Neural cell (in vitro differentiated cells): ENCODE measurements around the gene NEK10. TPM values are rescaled to one million over a fixed set of nuclear protein-coding genes. Genes with fewer than 3 reads are reported as not detected.
"Not testable (repeated sequence)": the region's sequence is repeated elsewhere in the genome, so short reads cannot be mapped to it uniquely, and the experiment has no call there.

Experiments used
- H2AFZ ChIP-seq: fragments of 200-600, 300-800 bp; sonication (generic), shearing (Covaris generic); 2 replicates; pipeline ENCODE4 v1.6.0; 2014; ENCODE audit warnings: low read depth, mild to moderate bottlenecking, antibody characterized with exemption, low read length, moderate library complexity
- H3F3A ChIP-seq: fragments of 200-600 bp; shearing (Covaris generic); 2 replicates; pipeline ENCODE4 v1.6.1; 2016; ENCODE audit warnings: mild to moderate bottlenecking, moderate library complexity, mixed read lengths, antibody characterized with exemption, low read length; ENCODE audit not compliant: insufficient read depth, poor library complexity, severe bottlenecking
- H3K27ac ChIP-seq: fragments of 200-600, 300-800 bp; sonication (generic), shearing (Covaris generic); 2 replicates; pipeline ENCODE4 v1.5.1; 2014; ENCODE audit warnings: mild to moderate bottlenecking, low read length, moderate library complexity
- H3K27me3 ChIP-seq: fragments of 300-800, 200-600 bp; sonication (generic), shearing (Covaris generic); 2 replicates; pipeline ENCODE4 v1.6.0; 2014; ENCODE audit warnings: mild to moderate bottlenecking, low read depth, low read length, moderate library complexity; ENCODE audit not compliant: insufficient read depth
- H3K36me3 ChIP-seq: fragments of 300-800, 200-600 bp; sonication (generic), shearing (Covaris generic); 2 replicates; pipeline ENCODE4 v1.5.1; 2014; ENCODE audit warnings: mild to moderate bottlenecking, antibody characterized with exemption, low read length, moderate library complexity; ENCODE audit not compliant: insufficient read depth
- H3K4me2 ChIP-seq: fragments of 300-800, 200-600 bp; sonication (generic), shearing (Covaris generic); 2 replicates; pipeline ENCODE4 v1.6.0; 2014; ENCODE audit warnings: mild to moderate bottlenecking, low read length
- H3K4me3 ChIP-seq: fragments of 300-800, 200-600 bp; sonication (generic), shearing (Covaris generic); 2 replicates; pipeline ENCODE4 v1.5.1; 2014; ENCODE audit warnings: mild to moderate bottlenecking, low read length, moderate library complexity
- H3K79me2 ChIP-seq: fragments of 200-600 bp; shearing (Covaris generic); replicated peaks from 2 replicates; pipeline ENCODE4 v1.6.0; 2014; ENCODE audit warnings: mild to moderate bottlenecking, low read length, moderate library complexity; ENCODE audit not compliant: insufficient read depth
- H3K9ac ChIP-seq: fragments of 300-800, 200-600 bp; sonication (generic), shearing (Covaris generic); 2 replicates; pipeline ENCODE4 v1.6.1; 2016; ENCODE audit warnings: mild to moderate bottlenecking, low read length, mixed read lengths
- H3K9me2 ChIP-seq: fragments of 200-600 bp; shearing (Covaris generic); 2 replicates; pipeline ENCODE4 v1.6.1; 2016; ENCODE audit warnings: mild to moderate bottlenecking, low read length, mixed read lengths; ENCODE audit not compliant: insufficient read depth
- H3K9me3 ChIP-seq: fragments of 200-600, 300-800 bp; sonication (generic), shearing (Covaris generic); 2 replicates; pipeline ENCODE4 v1.6.1; 2016; ENCODE audit warnings: mild to moderate bottlenecking, mixed run types, low read length, moderate library complexity, mixed read lengths
- H4K20me1 ChIP-seq: fragments of 200-600 bp; shearing (Covaris generic); 2 replicates; pipeline ENCODE4 v1.6.1; 2016; ENCODE audit warnings: mild to moderate bottlenecking, mixed run types; ENCODE audit not compliant: insufficient read depth
- CTCF ChIP-seq: fragments of 450-650 bp; IDR thresholded peaks from 2 replicates; pipeline ENCODE4 v1.5.1; 2014; ENCODE audit warnings: antibody characterized with exemption, mild to moderate bottlenecking, moderate library complexity; ENCODE audit not compliant: poor library complexity, severe bottlenecking
- EP300 ChIP-seq: fragments of 450-650 bp; conservative IDR thresholded peaks from 2 replicates; pipeline ENCODE4 v1.6.1; 2014; ENCODE audit warnings: antibody characterized with exemption, mild to moderate bottlenecking, moderate library complexity; ENCODE audit not compliant: poor library complexity, severe bottlenecking
- EZH2 ChIP-seq: fragments of 200-600, 300-800 bp; shearing (Covaris generic), sonication (generic); IDR thresholded peaks from 2 replicates; pipeline ENCODE4 v1.6.1; 2014; ENCODE audit warnings: antibody characterized with exemption, low read length, borderline replicate concordance, mild to moderate bottlenecking; ENCODE audit not compliant: insufficient read depth, poor library complexity, severe bottlenecking
- MXI1 ChIP-seq: fragments of 450-650 bp; conservative IDR thresholded peaks from 2 replicates; pipeline ENCODE4 v1.6.1; 2014; ENCODE audit warnings: antibody characterized with exemption, mild to moderate bottlenecking; ENCODE audit not compliant: poor library complexity, severe bottlenecking
- POLR2AphosphoS5 ChIP-seq: IDR thresholded peaks from 2 replicates; pipeline ENCODE4 v1.6.1; 2012
- RAD21 ChIP-seq: fragments of 450-650 bp; conservative IDR thresholded peaks from 2 replicates; pipeline ENCODE4 v1.6.1; 2014; ENCODE audit warnings: antibody characterized with exemption, mild to moderate bottlenecking, moderate library complexity
- REST ChIP-seq: IDR thresholded peaks from 2 replicates; pipeline ENCODE4 v1.6.1; 2012; ENCODE audit warnings: borderline replicate concordance
- SMC3 ChIP-seq: fragments of 450-650 bp; conservative IDR thresholded peaks from 2 replicates; pipeline ENCODE4 v1.6.1; 2014; ENCODE audit warnings: antibody characterized with exemption, mild to moderate bottlenecking, moderate library complexity; ENCODE audit not compliant: poor library complexity
- TAF1 ChIP-seq: IDR thresholded peaks from 2 replicates; pipeline ENCODE4 v1.6.1; 2012; ENCODE audit warnings: low read depth
- polyA plus RNA-seq: library from polyadenylated mRNA; depleted of rRNA; stranded (reverse); fragments of >200 nt; gene quantifications from 2 replicates; pipeline ENCODE4 v1.2.3, GENCODE V29; 2014

The NEK10 gene
- polyA plus RNA-seq, 1 donor from 2014 or later, result 17.6 TPM

GRCh38 chr3:27335571-27335970 is 33.6 kb downstream of the NEK10 start:
- Histone ChIP-seq H3K9me3 (no peaks in the 10 kb centered on the region), H3F3A (no peaks in the 10 kb centered on the region), H3K27me3 (no peaks in the 10 kb centered on the region), H3K9ac (no peak overlapping the region), H3K9me2 (no peaks in the 10 kb centered on the region), H3K79me2 (no peaks in the 10 kb centered on the region), H3K4me2 (no peak overlapping the region), H2AFZ (no peak overlapping the region), H3K27ac (no peak overlapping the region), H3K4me3 (no peak overlapping the region), H3K36me3 (no peaks in the 10 kb centered on the region), H4K20me1 (no peaks in the 10 kb centered on the region)
- TF ChIP-seq SMC3 (no peak), MXI1 (no peak), TAF1 (no peak), POLR2AphosphoS5 (no peak), CTCF (no peak), RAD21 (no peak), EZH2 (no peak), REST (no peak), EP300 (no peak)

- Histone ChIP-seq H3K9me2 (no peaks in the 10 kb centered on the region), H3K27ac (no peak overlapping the region), H3K79me2 (no peaks in the 10 kb centered on the region), H4K20me1 (no peaks in the 10 kb centered on the region), H3K4me3 (no peak overlapping the region), H3K4me2 (no peak overlapping the region), H3K9me3 (no peaks in the 10 kb centered on the region), H3F3A (no peaks in the 10 kb centered on the region), H3K27me3 (no peaks in the 10 kb centered on the region), H3K36me3 (no peaks in the 10 kb centered on the region), H2AFZ (no peak overlapping the region), H3K9ac (no peak overlapping the region)
- TF ChIP-seq RAD21 (no peak), CTCF (no peak), SMC3 (no peak), REST (no peak), POLR2AphosphoS5 (no peak), TAF1 (no peak), EP300 (no peak), EZH2 (no peak), MXI1 (no peak)
Observed at GRCh38 chr3:27333843-27334242, 35.3 kb downstream of the NEK10 start.

- not testable (repeated sequence) for H3K9me3 ChIP-seq, H2AFZ ChIP-seq, H3K9ac ChIP-seq, H3K4me3 ChIP-seq, H3K79me2 ChIP-seq, H3K27ac ChIP-seq, H3K9me2 ChIP-seq, H4K20me1 ChIP-seq, H3F3A ChIP-seq, H3K36me3 ChIP-seq, H3K27me3 ChIP-seq, H3K4me2 ChIP-seq
Observed at GRCh38 chr3:27328982-27329762, 40.0 kb downstream of the NEK10 start.
